ENCODE results near the gene CEP131. TPM values are rescaled to one million over a fixed set of nuclear protein-coding genes. Genes with fewer than 3 reads are reported as not detected.

Gene CEP131
- total and polyA plus RNA-seq, 2 of the 4 experiments (the other 2 are of a cell fraction), result 4.8 to 9.6 TPM

- no peak overlapping the region for H2BK120ac ChIP-seq (ENCODE audit: low read depth, low read length)
- ATAC-seq (ENCODE audit: low read depth) (no peak), DNase-seq (no peak)
- in situ Hi-C loops (cut with MboI; ENCODE audit: low sequenced_read_pairs), result no loop called here
- H3K36me3 ChIP-seq (ENCODE audit: control insufficient read depth, insufficient read depth, low read length), result peaks cover 7% of the 10 kb centered on the region; the same call in 1 of the 2 replicates
- peak overlapping the region; percentile 43 for H4K91ac ChIP-seq (ENCODE audit: insufficient read depth, low read depth, low read length)
- ChIA-PET POLR2A (ENCODE audit: unreplicated experiment) (no interaction called here), CTCF (no interaction called here)
- no peaks in the 10 kb centered on the region for H3K9me3 ChIP-seq (ENCODE audit: control insufficient read depth, insufficient read depth, low read length)
- no peak overlapping the region for H2BK20ac ChIP-seq (ENCODE audit: low read depth, low read length)
- no peak overlapping the region for H4K5ac ChIP-seq (ENCODE audit: low read depth, low read length)
- no peaks in the 10 kb centered on the region for H3K27me3 ChIP-seq (ENCODE audit: control insufficient read depth, insufficient read depth, low read length)
- H3K4me3 ChIP-seq (ENCODE audit: insufficient read depth, low read depth, low read length), result peak overlapping the region; percentile 91
- TF ChIP-seq BHLHE40 (IDR thresholded peaks at IDR 0.05; ENCODE audit: low read depth, low read length) (no peak), CEBPB (IDR thresholded peaks at IDR 0.05; ENCODE audit: low read depth, low read length) (0 out of 2 replicates have a peak, but pooled peaks have one; percentile 15)
- H4K8ac ChIP-seq (ENCODE audit: low read depth in 2 of 2, low read length in 2 of 2), result peak overlapping the region in 1 of 2 experiments; percentile 13; a peak in 2 of 4 replicates
- peak overlapping the region; percentile 90 for H2AK5ac ChIP-seq (ENCODE audit: low read depth, low read length)
- peak overlapping the region; percentile 64 for H3K14ac ChIP-seq (replicated peaks; ENCODE audit: low read depth, low read length)
- H3K4ac ChIP-seq (ENCODE audit: low read depth, low read length), result peak overlapping the region; percentile 29; the same call in 1 of the 2 replicates
- peak overlapping the region; percentile 99 for H2AK9ac ChIP-seq (replicated peaks; ENCODE audit: low read depth, low read length, poor library complexity)
- no peak overlapping the region; the same call in 2 of the 3 replicates for H2BK15ac ChIP-seq (ENCODE audit: low read depth, low read length)
- peak overlapping the region; percentile 85 for H3K9ac ChIP-seq (ENCODE audit: low read depth, low read length)
- H3K23ac ChIP-seq (ENCODE audit: low read depth, low read length), result peak overlapping the region; percentile 71; the same call in 1 of the 2 replicates
- H3K18ac ChIP-seq (ENCODE audit: low read depth, low read length), result no peak overlapping the region
- H2AFZ ChIP-seq (replicated peaks; ENCODE audit: low read length, poor library complexity), result peak overlapping the region; percentile 98
- H4K20me1 ChIP-seq (ENCODE audit: insufficient read depth, low read length), result peaks cover 46% of the 10 kb centered on the region
- intact Hi-C loops (cut with micrococcal nuclease), result no loop called here
- H3K4me1 ChIP-seq (ENCODE audit: control insufficient read depth, insufficient read depth, low read length), result peaks cover 12% of the 10 kb centered on the region
- peak overlapping the region; percentile 52; the same call in 1 of the 2 replicates for H3K56ac ChIP-seq (ENCODE audit: extremely low read depth, insufficient read depth, low read length)
- H3K9me1 ChIP-seq (ENCODE audit: insufficient read depth, low read length), result peaks cover 8% of the 10 kb centered on the region; the same call in 1 of the 2 replicates
- no TSS peak for BruUV-seq (replicated peaks)
- H3K79me1 ChIP-seq (ENCODE audit: low read depth in 1 of 2, low read length in 2 of 2), result peaks cover 34 to 83% of the 10 kb centered on the region in 2 experiments
- H2BK5ac ChIP-seq (ENCODE audit: low read depth, low read length, poor library complexity, severe bottlenecking), result no peak overlapping the region
- WGBS, 2 experiments (ENCODE audit: extremely low coverage in 2 of 2, insufficient read length in 1 of 2), result 61% methylated on average over 13 of the region's 36 CpGs; no CpG with 5 or more reads in 1 of the 2 experiments
- dilution Hi-C loops (cut with HindIII; ENCODE audit: low sequenced_read_pairs, unreplicated experiment), result no loop called here
- peak overlapping the region; percentile 48; the same call in 1 of the 2 replicates for H3K27ac ChIP-seq (ENCODE audit: insufficient read depth, low read length)
- peak overlapping the region; percentile 98 for H3K4me2 ChIP-seq (ENCODE audit: low read depth, low read length)
These were observed 15.1 kb upstream of the CEP131 start for GRCh38 chr17:81237591-81238489.

All from IMR-90 (cell line).